IMR-90 (cell line): ENCODE data around the gene TEX2. TPM values are rescaled to one million over a fixed set of nuclear protein-coding genes. Genes with fewer than 3 reads are reported as not detected.

Experiments
- ATAC-seq: fragments of 200-7000 bp; cut with Tn5 transposase; 2 replicates; pipeline ENCODE4 v1.9.1; 2020; ENCODE audit warnings: low read depth, mild to moderate bottlenecking, moderate library complexity
- BruUV-seq: library from RNA; stranded (reverse); fragments of 400-500 nt; replicated peaks from 2 replicates; lab custom pipeline; 2021; lab: Mats Ljungman, UMichigan
- CTCF ChIA-PET: fragments of 300-600 bp; formaldehyde crosslinking; extraction: SDS; loops from one replicate; lab custom pipeline; 2021; ENCODE audit warnings: antibody characterized with exemption; lab: Yijun Ruan, JAX
- POLR2A ChIA-PET: fragments of 300-600 bp; sonication (Branson Sonifier 250); formaldehyde crosslinking; loops from one replicate; lab custom pipeline; 2022; ENCODE audit warnings: antibody characterized with exemption; ENCODE audit not compliant: unreplicated experiment; lab: Charles Lee
- DNase-seq: peaks from one replicate; pipeline ENCODE4 v3.0.0; 2013
- H2AFZ ChIP-seq: replicated peaks from 2 replicates; pipeline ENCODE3; 2013; ENCODE audit warnings: low read length, mild to moderate bottlenecking; ENCODE audit not compliant: poor library complexity
- H2AK5ac ChIP-seq: 2 replicates; pipeline ENCODE4 v1.6.1; 2013; ENCODE audit warnings: low read depth, low read length, inconsistent platforms
- H2AK9ac ChIP-seq: replicated peaks from 2 replicates; pipeline ENCODE3; 2013; ENCODE audit warnings: mild to moderate bottlenecking, low read depth, low read length, moderate library complexity; ENCODE audit not compliant: poor library complexity
- H2BK120ac ChIP-seq: 2 replicates; pipeline ENCODE4 v1.6.1; 2013; ENCODE audit warnings: low read depth, low read length, inconsistent platforms
- H2BK15ac ChIP-seq: 3 replicates; pipeline ENCODE4 v1.6.1; 2013; ENCODE audit warnings: low read depth, low read length, inconsistent platforms
- H2BK20ac ChIP-seq: 2 replicates; pipeline ENCODE4 v1.6.1; 2013; ENCODE audit warnings: low read depth, mild to moderate bottlenecking, inconsistent platforms, low read length, moderate library complexity
- H2BK5ac ChIP-seq: 2 replicates; pipeline ENCODE4 v1.6.1; 2013; ENCODE audit warnings: mild to moderate bottlenecking, low read depth, low read length, inconsistent platforms; ENCODE audit not compliant: poor library complexity, severe bottlenecking
- H3K14ac ChIP-seq: replicated peaks from 2 replicates; pipeline ENCODE4 v1.6.1; 2013; ENCODE audit warnings: low read depth, low read length, inconsistent platforms
- H3K18ac ChIP-seq: 2 replicates; pipeline ENCODE4 v1.6.1; 2013; ENCODE audit warnings: low read depth, low read length, control low read depth
- H3K23ac ChIP-seq: 2 replicates; pipeline ENCODE4 v1.6.1; 2013; ENCODE audit warnings: low read depth, low read length, inconsistent platforms
- H3K27ac ChIP-seq: 2 replicates; pipeline ENCODE4 v1.5.1; 2013; ENCODE audit warnings: mild to moderate bottlenecking, control low read depth, low read length; ENCODE audit not compliant: insufficient read depth
- H3K27me3 ChIP-seq: 2 replicates; pipeline ENCODE4 v1.6.1; 2013; ENCODE audit warnings: low read length; ENCODE audit not compliant: control insufficient read depth, insufficient read depth
- H3K36me3 ChIP-seq: 2 replicates; pipeline ENCODE4 v1.6.1; 2013; ENCODE audit warnings: low read length, mixed read lengths; ENCODE audit not compliant: control insufficient read depth, insufficient read depth
- H3K4ac ChIP-seq: 2 replicates; pipeline ENCODE4 v1.6.1; 2013; ENCODE audit warnings: low read depth, low read length, inconsistent platforms
- H3K4me1 ChIP-seq: 2 replicates; pipeline ENCODE4 v1.6.1; 2013; ENCODE audit warnings: low read length, mixed read lengths; ENCODE audit not compliant: control insufficient read depth, insufficient read depth
- H3K4me2 ChIP-seq: 2 replicates; pipeline ENCODE4 v1.6.1; 2013; ENCODE audit warnings: low read depth, mild to moderate bottlenecking, control low read depth, low read length, moderate library complexity
- H3K4me3 ChIP-seq: 2 replicates; pipeline ENCODE4 v1.5.1; 2013; ENCODE audit warnings: low read depth, mild to moderate bottlenecking, control low read depth, low read length, moderate library complexity; ENCODE audit not compliant: insufficient read depth
- H3K56ac ChIP-seq: 2 replicates; pipeline ENCODE4 v1.6.1; 2013; ENCODE audit warnings: low read length, inconsistent platforms; ENCODE audit not compliant: insufficient read depth; ENCODE audit errors: extremely low read depth
- H3K79me1 ChIP-seq, 2 experiments: 2 replicates each; pipeline ENCODE4 v1.6.1; 2013; ENCODE audit warnings: low read length in 2 of 2, inconsistent platforms in 1 of 2, low read depth in 1 of 2
- H3K9ac ChIP-seq: 2 replicates; pipeline ENCODE4 v1.6.1; 2013; ENCODE audit warnings: low read depth, low read length, control low read depth
- H3K9me1 ChIP-seq: 2 replicates; pipeline ENCODE4 v1.6.1; 2013; ENCODE audit warnings: low read length, inconsistent platforms; ENCODE audit not compliant: insufficient read depth
- H3K9me3 ChIP-seq: 2 replicates; pipeline ENCODE4 v1.6.1; 2013; ENCODE audit warnings: low read length; ENCODE audit not compliant: control insufficient read depth, insufficient read depth
- H4K20me1 ChIP-seq: 2 replicates; pipeline ENCODE4 v1.6.1; 2013; ENCODE audit warnings: low read length, inconsistent platforms; ENCODE audit not compliant: insufficient read depth
- H4K5ac ChIP-seq: 2 replicates; pipeline ENCODE4 v1.6.1; 2013; ENCODE audit warnings: mild to moderate bottlenecking, low read depth, low read length, control low read depth
- H4K8ac ChIP-seq, 2 experiments: 2 replicates each; pipeline ENCODE4 v1.6.1; 2013; ENCODE audit warnings: low read depth in 2 of 2, low read length in 2 of 2, control low read depth in 1 of 2, inconsistent platforms in 1 of 2
- H4K91ac ChIP-seq: 2 replicates; pipeline ENCODE4 v1.6.1; 2013; ENCODE audit warnings: low read depth, low read length, inconsistent platforms; ENCODE audit not compliant: insufficient read depth
- BHLHE40 ChIP-seq: fragments of 150-350 bp; IDR thresholded peaks from 2 replicates; pipeline ENCODE4 v1.6.1; 2016; ENCODE audit warnings: mild to moderate bottlenecking, low read depth, low read length
- CEBPB ChIP-seq: IDR thresholded peaks from 2 replicates; pipeline ENCODE4 v1.6.1; 2012; ENCODE audit warnings: low read depth, low read length, improper control_type of control experiment
- CHD1 ChIP-seq: IDR thresholded peaks from 2 replicates; pipeline ENCODE4 v1.6.1; 2012; ENCODE audit warnings: low read depth, low read length, improper control_type of control experiment
- CTCF ChIP-seq: conservative IDR thresholded peaks from 2 replicates; pipeline ENCODE4 v1.5.1; 2012; ENCODE audit warnings: mild to moderate bottlenecking, low read depth, low read length, improper control_type of control experiment
- ELK1 ChIP-seq: fragments of 150-350 bp; IDR thresholded peaks from 2 replicates; pipeline ENCODE4 v1.6.1; 2016; ENCODE audit warnings: low read depth, mild to moderate bottlenecking, low read length, moderate library complexity, borderline replicate concordance
- FOS ChIP-seq: fragments of 150-350 bp; IDR thresholded peaks from 2 replicates; pipeline ENCODE4 v1.6.1; 2016; ENCODE audit warnings: low read depth, low read length
- MAFK ChIP-seq: IDR thresholded peaks from 2 replicates; pipeline ENCODE4 v1.6.1; 2012; ENCODE audit warnings: low read depth, low read length, improper control_type of control experiment
- MAZ ChIP-seq: IDR thresholded peaks from 2 replicates; pipeline ENCODE4 v1.6.1; 2012; ENCODE audit warnings: low read depth, mild to moderate bottlenecking, low read length, improper control_type of control experiment, moderate library complexity, borderline replicate concordance
- MXI1 ChIP-seq: IDR thresholded peaks from 2 replicates; pipeline ENCODE4 v1.6.1; 2012; ENCODE audit warnings: low read depth, mild to moderate bottlenecking, low read length, moderate library complexity, borderline replicate concordance
- NFE2L2 ChIP-seq: fragments of 150-350 bp; IDR thresholded peaks from 2 replicates; pipeline ENCODE4 v1.6.1; 2016; ENCODE audit warnings: low read depth, mild to moderate bottlenecking, low read length
- POLR2A ChIP-seq: IDR thresholded peaks from 2 replicates; pipeline ENCODE4 v1.6.1; 2012; ENCODE audit warnings: mild to moderate bottlenecking, low read depth, low read length
- RAD21 ChIP-seq: IDR thresholded peaks from 2 replicates; pipeline ENCODE4 v1.6.1; 2012; ENCODE audit warnings: low read length, improper control_type of control experiment
- RCOR1 ChIP-seq: IDR thresholded peaks from 2 replicates; pipeline ENCODE4 v1.6.1; 2012; ENCODE audit warnings: mild to moderate bottlenecking, low read length, improper control_type of control experiment; ENCODE audit not compliant: insufficient replicate concordance
- RFX5 ChIP-seq: IDR thresholded peaks from 2 replicates; pipeline ENCODE4 v1.8.0; 2012; ENCODE audit warnings: low read depth, mild to moderate bottlenecking, low read length, moderate library complexity
- SMC3 ChIP-seq: fragments of 150-350 bp; IDR thresholded peaks from 2 replicates; pipeline ENCODE4 v1.6.1; 2016; ENCODE audit warnings: low read depth, mild to moderate bottlenecking, antibody characterized with exemption, low read length, moderate library complexity
- USF2 ChIP-seq: fragments of 150-350 bp; IDR thresholded peaks from 2 replicates; pipeline ENCODE4 v1.6.1; 2017; ENCODE audit warnings: mild to moderate bottlenecking, antibody characterized with exemption, low read length, low read depth
- WGBS, 2 experiments: methylation state at CpG; one replicate each; pipeline versions ENCODE4 v1.1.5 to v1.1.7; 2013; ENCODE audit warnings: missing lambda C conversion rate in 2 of 2; ENCODE audit not compliant: insufficient read length in 1 of 2; ENCODE audit errors: extremely low coverage in 2 of 2; 5-methylcytosine and 5-hydroxymethylcytosine counted together
- dilution Hi-C: fragments of 300-500 bp; cut with HindIII; formaldehyde crosslinking; loops from one replicate; pipeline ENCODE4 v1.14.3; 2018; ENCODE audit warnings: low sequenced_read_pairs; ENCODE audit not compliant: unreplicated experiment
- in situ Hi-C: fragments of 300-500 bp; cut with MboI; formaldehyde crosslinking; loops from 3 replicates; pipeline ENCODE4 v1.14.3; 2019; ENCODE audit warnings: low sequenced_read_pairs, inconsistent platforms, mixed read lengths
- intact Hi-C: fragments of 100-400 bp; cut with micrococcal nuclease; formaldehyde crosslinking; loops from 2 replicates; pipeline ENCODE4 v1.10.0; 2022
- polyA plus RNA-seq, 3 experiments: library from polyadenylated mRNA; depleted of rRNA; stranded (reverse); fragments of >200 nt; gene quantifications; 2 replicates each; pipeline ENCODE4 v1.2.3, GENCODE V29; 2012; ENCODE audit warnings: low replicate concordance in 1 of 3
- total RNA-seq: library from RNA; depleted of rRNA; stranded (reverse); fragments of >200 nt; gene quantifications from 2 replicates; pipeline ENCODE4 v1.2.3, GENCODE V29; 2012

Gene TEX2
- total and polyA plus RNA-seq, 2 of the 4 experiments (the other 2 are of a cell fraction): 18.2 to 21.9 TPM

- H3K36me3 ChIP-seq: no peaks in the 10 kb centered on the region
- H3K4me3 ChIP-seq: no peak overlapping the region
- no peak overlapping the region for H3K14ac ChIP-seq
- H3K79me1 ChIP-seq: peaks cover 40 to 43% of the 10 kb centered on the region in 2 experiments
- DNase-seq: no peak
- H2AK9ac ChIP-seq: no peak overlapping the region
- ChIA-PET CTCF (no interaction called here), POLR2A (no interaction called here)
- no peak overlapping the region for H3K56ac ChIP-seq
- H3K27ac ChIP-seq: no peak overlapping the region
- H3K27me3 ChIP-seq: no peaks in the 10 kb centered on the region
- intact Hi-C loops (no loop called here), in situ Hi-C loops (no loop called here), dilution Hi-C loops (no loop called here)
- no peak overlapping the region for H2AK5ac ChIP-seq
- 0 out of 2 replicates have a peak, but pooled peaks cover 3% of the 10 kb centered on the region for H3K9me1 ChIP-seq
- H2AFZ ChIP-seq: no peak overlapping the region
- H3K4ac ChIP-seq: no peak overlapping the region
- H3K4me1 ChIP-seq: peaks cover 8% of the 10 kb centered on the region; the same call in 1 of the 2 replicates
- no peak overlapping the region for H3K18ac ChIP-seq
- no peak overlapping the region for H4K91ac ChIP-seq
- H4K20me1 ChIP-seq: no peaks in the 10 kb centered on the region
- no peak overlapping the region for H2BK15ac ChIP-seq
- BruUV-seq: no TSS peak
- no peak overlapping the region for H4K8ac ChIP-seq
- no peak overlapping the region for H3K9ac ChIP-seq
- H2BK120ac ChIP-seq: no peak overlapping the region
- TF ChIP-seq FOS: no peak
- TF ChIP-seq CHD1: no peak
- TF ChIP-seq POLR2A: no peak
- TF ChIP-seq BHLHE40: no peak
- TF ChIP-seq ELK1: no peak
- no peak for TF ChIP-seq MXI1
- TF ChIP-seq RCOR1: no peak
- TF ChIP-seq CEBPB: no peak
- TF ChIP-seq NFE2L2: no peak
- no peak for TF ChIP-seq MAFK
- no peak for TF ChIP-seq USF2
- TF ChIP-seq RAD21: no peak
- no peak for TF ChIP-seq SMC3
- TF ChIP-seq RFX5: no peak
- no peak for TF ChIP-seq CTCF
- TF ChIP-seq MAZ: no peak
- no peak overlapping the region for H3K23ac ChIP-seq
- WGBS, 2 experiments: no CpG with 5 or more reads among the region's 1 CpG
- H3K4me2 ChIP-seq: no peak overlapping the region
- no peaks in the 10 kb centered on the region for H3K9me3 ChIP-seq
- ATAC-seq: no peak
- no peak overlapping the region for H2BK20ac ChIP-seq
- no peak overlapping the region for H2BK5ac ChIP-seq
- H4K5ac ChIP-seq: no peak overlapping the region
Observed at GRCh38 chr17:64247836-64248235, 15.2 kb downstream of the TEX2 start.
